ENCODE results near the gene MRPL1.

GRCh38 chr4:77820649-77821561 is 41.7 kb upstream of the MRPL1 start:
- no peak for TF ChIP-seq ZFP69B (tag by site-specific recombination; IDR thresholded peaks at IDR 0.05)
- TF ChIP-seq GLI4 (tag by site-specific recombination; IDR thresholded peaks at IDR 0.05): no peak
- TF ChIP-seq ZNF362 (tag by site-specific recombination; IDR thresholded peaks at IDR 0.05): no peak
- no peak for TF ChIP-seq ZFHX2 (tag by site-specific recombination; conservative IDR thresholded peaks at IDR 0.05)
- no peak for TF ChIP-seq ZBTB1 (tag by site-specific recombination; IDR thresholded peaks at IDR 0.05)
- TF ChIP-seq ZBTB8A (tag by site-specific recombination; IDR thresholded peaks at IDR 0.05): no peak
- TF ChIP-seq ZNF626 (tag by site-specific recombination; IDR thresholded peaks at IDR 0.05): no peak
- TF ChIP-seq CTCF (tag by site-specific recombination; IDR thresholded peaks at IDR 0.05): no peak
- no peak for TF ChIP-seq PRDM10 (tag by site-specific recombination; IDR thresholded peaks at IDR 0.05)
- no peak for TF ChIP-seq ZNF211 (tag by site-specific recombination; IDR thresholded peaks at IDR 0.05; ENCODE audit: low read depth)
- TF ChIP-seq ZNF121 (tag by site-specific recombination; IDR thresholded peaks at IDR 0.05): no peak
- TF ChIP-seq KLF10 (tag by site-specific recombination; IDR thresholded peaks at IDR 0.05): no peak
